Measurements from ENCODE around the gene ANAPC7. TPM values are rescaled to one million over a fixed set of nuclear protein-coding genes. Genes with fewer than 3 reads are reported as not detected.
A peak's percentile ranks its signal among the peaks of the same experiment; 100 is the strongest.
"Not testable (repeated sequence)": the region's sequence is repeated elsewhere in the genome, so short reads cannot be mapped to it uniquely, and the experiment has no call there.

ANAPC7 gene
- total RNA-seq, 2 experiments from 2014 or later = 51.2 to 61.2 TPM

GRCh38 chr12:110372056-110372425 is 31.5 kb downstream of the ANAPC7 start:
- H3K27me3 Mint-ChIP-seq (ENCODE audit: low read depth) = no peaks in the 10 kb centered on the region
- no peak overlapping the region for H3K4me3 Mint-ChIP-seq
- H3K4me1 Mint-ChIP-seq (ENCODE audit: low read depth) = no peaks in the 10 kb centered on the region
- H3K27ac Mint-ChIP-seq = no peak overlapping the region
- no peak for DNase-seq
- H3K36me3 Mint-ChIP-seq (ENCODE audit: low read depth) = peaks cover 14% of the 10 kb centered on the region
- CTCF ChIA-PET = no interaction called here
- intact Hi-C loops (cut with micrococcal nuclease) = no loop called here
- no peaks in the 10 kb centered on the region for H3K9me3 Mint-ChIP-seq

GRCh38 chr12:110371408-110372055 is 32.0 kb downstream of the ANAPC7 start:
- no peaks in the 10 kb centered on the region for H3K4me1 Mint-ChIP-seq (ENCODE audit: low read depth)
- CTCF ChIA-PET = no interaction called here
- no peak overlapping the region for H3K4me3 Mint-ChIP-seq
- intact Hi-C loops (cut with micrococcal nuclease) = no loop called here
- H3K9me3 Mint-ChIP-seq = no peaks in the 10 kb centered on the region
- DNase-seq = no peak
- no peak overlapping the region for H3K27ac Mint-ChIP-seq
- no peaks in the 10 kb centered on the region for H3K27me3 Mint-ChIP-seq (ENCODE audit: low read depth)
- peaks cover 14% of the 10 kb centered on the region for H3K36me3 Mint-ChIP-seq (ENCODE audit: low read depth)

GRCh38 chr12:110370732-110371231 is 32.7 kb downstream of the ANAPC7 start:
- CTCF ChIA-PET = no interaction called here
- H3K27ac Mint-ChIP-seq = no peak overlapping the region
- peaks cover 10% of the 10 kb centered on the region for H3K36me3 Mint-ChIP-seq (ENCODE audit: low read depth)
- H3K4me1 Mint-ChIP-seq (ENCODE audit: low read depth) = no peaks in the 10 kb centered on the region
- H3K4me3 Mint-ChIP-seq = no peak overlapping the region
- H3K9me3 Mint-ChIP-seq = no peaks in the 10 kb centered on the region
- intact Hi-C loops (cut with micrococcal nuclease) = no loop called here
- DNase-seq = no peak
- H3K27me3 Mint-ChIP-seq (ENCODE audit: low read depth) = no peaks in the 10 kb centered on the region

- intact Hi-C loops (cut with micrococcal nuclease) = no loop called here
- H3K27ac Mint-ChIP-seq = no peak overlapping the region
- no peak for DNase-seq
- no peaks in the 10 kb centered on the region for H3K4me1 Mint-ChIP-seq (ENCODE audit: low read depth)
- no peak overlapping the region for H3K4me3 Mint-ChIP-seq
- CTCF ChIA-PET = no interaction called here
- no peaks in the 10 kb centered on the region for H3K9me3 Mint-ChIP-seq
- peaks cover 9% of the 10 kb centered on the region for H3K36me3 Mint-ChIP-seq (ENCODE audit: low read depth)
- no peaks in the 10 kb centered on the region for H3K27me3 Mint-ChIP-seq (ENCODE audit: low read depth)
These were observed 33.5 kb downstream of the ANAPC7 start for GRCh38 chr12:110369992-110370391.

- no peak overlapping the region for H3K27ac Mint-ChIP-seq
- H3K27me3 Mint-ChIP-seq (ENCODE audit: low read depth) = no peaks in the 10 kb centered on the region
- peaks cover 2% of the 10 kb centered on the region for H3K36me3 Mint-ChIP-seq (ENCODE audit: low read depth)
- CTCF ChIA-PET = no interaction called here
- H3K9me3 Mint-ChIP-seq = no peaks in the 10 kb centered on the region
- DNase-seq = no peak
- intact Hi-C loops (cut with micrococcal nuclease) = no loop called here
- H3K4me3 Mint-ChIP-seq = no peak overlapping the region
- H3K4me1 Mint-ChIP-seq (ENCODE audit: low read depth) = no peaks in the 10 kb centered on the region
These were observed 36.2 kb downstream of the ANAPC7 start for GRCh38 chr12:110367181-110367864.

GRCh38 chr12:110366321-110367142 is 37.0 kb downstream of the ANAPC7 start:
- DNase-seq = no peak
- no peak overlapping the region for H3K4me3 Mint-ChIP-seq
- H3K4me1 Mint-ChIP-seq (ENCODE audit: low read depth) = no peaks in the 10 kb centered on the region
- no peaks in the 10 kb centered on the region for H3K9me3 Mint-ChIP-seq
- H3K27me3 Mint-ChIP-seq (ENCODE audit: low read depth) = no peaks in the 10 kb centered on the region
- no peak overlapping the region for H3K27ac Mint-ChIP-seq
- H3K36me3 Mint-ChIP-seq (ENCODE audit: low read depth) = no peaks in the 10 kb centered on the region
- CTCF ChIA-PET = interaction anchor here (1.4 kb wide), 1 partner anchor 9 kb away, joined by 4 read pairs; no protein-coding TSS in a partner anchor
- intact Hi-C loops (cut with micrococcal nuclease) = no loop called here

GRCh38 chr12:110365489-110366320 is 37.8 kb downstream of the ANAPC7 start:
- no peaks in the 10 kb centered on the region for H3K27me3 Mint-ChIP-seq (ENCODE audit: low read depth)
- no peak overlapping the region for H3K4me3 Mint-ChIP-seq
- no peak for DNase-seq
- no peaks in the 10 kb centered on the region for H3K36me3 Mint-ChIP-seq (ENCODE audit: low read depth)
- intact Hi-C loops (cut with micrococcal nuclease) = no loop called here
- CTCF ChIA-PET = interaction anchor here (1.1 to 1.4 kb wide), 2 partner anchors 9 to 13 kb away, joined by 4 to 5 read pairs; no protein-coding TSS in a partner anchor
- no peaks in the 10 kb centered on the region for H3K9me3 Mint-ChIP-seq
- no peaks in the 10 kb centered on the region for H3K4me1 Mint-ChIP-seq (ENCODE audit: low read depth)
- no peak overlapping the region for H3K27ac Mint-ChIP-seq

- Mint-ChIP-seq H3K36me3 (ENCODE audit: low read depth) (no peaks in the 10 kb centered on the region), H3K9me3 (no peaks in the 10 kb centered on the region), H3K27me3 (ENCODE audit: low read depth) (no peaks in the 10 kb centered on the region), H3K27ac (no peak overlapping the region), H3K4me3 (no peak overlapping the region), H3K4me1 (ENCODE audit: low read depth) (no peaks in the 10 kb centered on the region)
- intact Hi-C loops (cut with micrococcal nuclease) = no loop called here
- DNase-seq = no peak
- CTCF ChIA-PET = no interaction called here
These were observed 42.3 kb downstream of the ANAPC7 start for GRCh38 chr12:110361216-110361615.

- intact Hi-C loops (cut with micrococcal nuclease) = loop anchor here (5.0 kb wide), 1 partner anchor 244 kb away; no protein-coding TSS in a partner anchor
- H3K36me3 Mint-ChIP-seq (ENCODE audit: low read depth); H3K9me3 Mint-ChIP-seq; H3K27me3 Mint-ChIP-seq (ENCODE audit: low read depth); H3K4me3 Mint-ChIP-seq; DNase-seq; H3K4me1 Mint-ChIP-seq (ENCODE audit: low read depth); H3K27ac Mint-ChIP-seq: not testable (repeated sequence)
- CTCF ChIA-PET = interaction anchor here (0.7 to 1.8 kb wide), 3 partner anchors 73 to 1201 kb away, joined by 4 to 13 read pairs (median 5); no protein-coding TSS in a partner anchor
These were observed 45.0 kb downstream of the ANAPC7 start for GRCh38 chr12:110358384-110359097.

GRCh38 chr12:110355073-110355472 is 48.4 kb downstream of the ANAPC7 start:
- Mint-ChIP-seq H3K36me3 (ENCODE audit: low read depth) (peaks cover 4% of the 10 kb centered on the region), H3K4me3 (no peak overlapping the region), H3K4me1 (ENCODE audit: low read depth) (peaks cover 13% of the 10 kb centered on the region), H3K9me3 (no peaks in the 10 kb centered on the region), H3K27me3 (ENCODE audit: low read depth) (peaks cover 2% of the 10 kb centered on the region), H3K27ac (no peak overlapping the region)
- DNase-seq = peak; percentile 59
- CTCF ChIA-PET = interaction anchor here (0.6 to 4.5 kb wide), 2 partner anchors 76 to 83 kb away, joined by 3 to 30 read pairs; no protein-coding TSS in a partner anchor
- intact Hi-C loops (cut with micrococcal nuclease) = loop anchor here (1.0 to 5.0 kb wide), 2 partner anchors 76 to 247 kb away; no protein-coding TSS in a partner anchor

- Mint-ChIP-seq H3K27me3 (ENCODE audit: low read depth) (peaks cover 2% of the 10 kb centered on the region), H3K36me3 (ENCODE audit: low read depth) (peaks cover 7% of the 10 kb centered on the region), H3K27ac (no peak overlapping the region), H3K9me3 (no peaks in the 10 kb centered on the region), H3K4me1 (ENCODE audit: low read depth) (peaks cover 21% of the 10 kb centered on the region), H3K4me3 (no peak overlapping the region)
- no peak for DNase-seq
- intact Hi-C loops (cut with micrococcal nuclease) = loop anchor here (5.0 kb wide), 1 partner anchor 252 kb away; no protein-coding TSS in a partner anchor
- CTCF ChIA-PET = interaction anchor here (0.6 to 4.5 kb wide), 5 partner anchors 37 to 252 kb away, joined by 3 to 30 read pairs (median 4); no protein-coding TSS in a partner anchor
These were observed 49.2 kb downstream of the ANAPC7 start for GRCh38 chr12:110354172-110354780.
